ENCODE data around the gene STX3.
"Not testable (repeated sequence)": the region's sequence is repeated elsewhere in the genome, so short reads cannot be mapped to it uniquely, and the experiment has no call there.

The STX3 gene

GRCh38 chr11:59791639-59792038 lies 36.5 kb downstream of the STX3 start:
- no peak for DNase-seq

DNA sequence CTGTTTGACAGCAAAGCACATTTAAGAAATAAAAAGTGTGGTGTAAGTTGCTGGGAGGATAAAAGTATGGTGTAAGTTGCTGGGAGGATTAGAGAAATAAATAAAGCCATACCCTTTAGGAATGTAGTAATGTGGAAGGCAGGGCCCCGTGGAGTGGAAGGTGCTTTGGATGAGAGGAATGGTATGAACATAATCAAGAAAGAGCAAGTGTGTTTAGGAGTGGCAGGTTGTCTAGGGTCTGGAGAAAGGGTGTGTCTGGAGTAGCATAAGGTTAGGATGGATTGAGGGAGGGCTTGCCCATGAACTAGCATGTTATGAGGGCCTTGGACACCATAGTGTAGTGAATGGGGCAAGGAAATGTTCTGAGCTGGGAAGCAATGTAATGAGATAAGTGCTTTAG lies 37.3 kb downstream of the STX3 start:
- no peak for DNase-seq

DNA sequence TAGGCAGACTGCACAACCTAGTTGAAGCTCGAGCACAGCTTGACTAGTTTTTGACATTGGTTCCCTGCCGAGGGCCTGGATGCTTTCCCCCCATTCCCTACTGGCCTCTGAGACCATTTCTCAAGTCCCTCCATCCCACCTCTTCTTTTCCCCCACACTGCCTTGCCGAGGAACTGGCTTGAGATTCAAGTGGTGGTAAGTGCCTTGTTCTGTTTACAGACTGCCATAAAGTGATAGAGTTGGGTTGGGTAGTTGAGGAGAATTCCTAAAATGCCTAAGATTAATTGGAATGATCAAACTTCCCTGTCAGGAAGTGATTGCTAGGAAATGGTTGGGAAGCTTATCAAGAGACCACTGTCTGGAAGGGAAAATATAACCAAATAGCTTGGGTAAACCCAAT lies 39.2 kb downstream of the STX3 start:
- no peak for DNase-seq

DNA sequence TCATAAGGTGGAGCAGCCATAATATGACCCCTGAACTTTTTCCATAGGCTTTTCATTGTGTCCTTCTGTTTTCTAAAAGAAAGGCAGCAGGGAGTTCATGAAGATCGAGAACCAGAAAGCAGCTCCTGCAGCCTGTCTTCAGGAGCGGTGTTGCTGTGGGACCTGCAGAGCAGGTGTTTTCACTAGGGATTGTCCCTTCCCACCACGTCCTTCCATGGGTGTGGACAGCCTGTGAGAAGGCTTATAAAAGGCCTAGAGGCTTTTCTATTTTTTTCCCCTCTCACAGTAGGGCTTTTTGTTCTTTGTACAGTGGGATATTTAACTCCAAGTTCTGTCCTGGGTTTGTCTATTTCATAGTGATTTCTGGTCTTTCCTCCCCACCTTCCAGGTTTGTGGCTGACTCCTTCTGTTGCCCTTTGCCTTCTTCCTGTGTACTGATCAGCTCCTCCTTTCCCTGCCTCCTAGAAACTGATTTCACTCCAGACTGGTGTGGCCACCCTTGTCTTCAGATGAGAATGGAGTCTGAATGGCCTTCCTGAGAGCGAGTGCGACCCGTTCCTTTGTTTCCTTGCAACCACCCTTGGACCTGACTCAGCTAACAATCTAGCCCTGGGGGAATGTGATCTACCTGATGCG lies 45.3 kb downstream of the STX3 start:
- no peak for DNase-seq

DNA sequence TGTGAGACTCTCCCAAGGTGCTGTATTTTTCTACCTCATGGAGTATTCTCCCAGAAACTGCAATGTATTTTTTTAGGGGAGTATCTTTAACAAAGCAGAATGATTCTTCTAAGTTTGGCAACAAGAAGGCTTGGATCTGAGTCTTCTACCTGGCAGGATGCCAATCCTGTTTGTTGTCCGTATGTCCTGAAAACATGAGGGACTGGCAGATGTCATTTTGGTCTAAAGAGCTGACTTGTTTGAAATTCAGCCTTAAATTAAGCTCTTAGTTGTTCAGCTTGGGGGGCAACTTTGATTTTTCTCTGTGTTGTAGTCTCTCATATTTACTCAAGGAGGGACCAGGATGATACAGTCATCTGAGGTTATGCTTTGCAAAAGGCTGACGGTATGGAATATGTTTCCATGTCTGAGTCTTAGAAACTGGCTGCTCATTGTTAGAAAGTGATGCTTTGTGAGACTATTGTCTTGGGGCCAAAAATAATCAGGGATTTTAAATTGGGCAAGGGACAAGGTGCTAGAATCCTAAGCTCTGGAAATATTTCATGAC lies 46.1 kb downstream of the STX3 start:
- DNase-seq = no peak

DNA sequence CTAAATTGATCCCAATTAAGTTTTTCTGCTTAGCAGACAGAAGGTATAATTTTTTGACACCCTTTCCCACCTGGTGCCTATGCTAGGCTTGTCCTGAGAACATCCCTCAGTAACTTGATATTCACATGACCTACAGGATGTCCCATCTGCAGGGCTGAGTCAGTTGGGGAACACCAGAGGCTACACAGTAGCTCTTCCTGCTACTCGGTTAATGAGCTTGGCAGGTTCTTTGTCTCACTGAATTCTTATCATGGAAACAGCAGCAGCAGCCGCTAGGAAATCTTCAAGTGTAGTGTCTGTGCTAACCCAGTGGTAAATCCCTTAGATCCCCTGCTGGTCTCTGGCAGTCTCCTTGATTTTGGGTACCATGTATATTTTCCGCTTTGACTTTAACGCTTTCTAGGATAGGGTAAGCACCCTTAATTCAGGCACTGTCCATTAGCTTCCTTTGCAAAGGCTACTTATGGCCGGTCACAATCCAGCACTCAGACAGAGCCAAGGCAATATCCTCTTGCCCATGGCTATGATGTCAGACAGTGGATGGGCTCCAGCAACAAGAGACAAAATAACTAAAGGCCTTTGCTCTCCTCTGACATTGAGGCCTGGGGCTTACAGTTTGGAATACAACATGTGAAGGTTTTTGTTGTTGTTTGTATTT lies 46.9 kb downstream of the STX3 start:
- DNase-seq = no peak

GRCh38 chr11:59802639-59803176 lies 47.5 kb downstream of the STX3 start:
- DNase-seq = peak; percentile 11 to 15

GRCh38 chr11:59804061-59804460 lies 48.9 kb downstream of the STX3 start:
- DNase-seq = no peak

GRCh38 chr11:59807047-59807610 lies 52.0 kb downstream of the STX3 start:
- DNase-seq = no peak

DNA sequence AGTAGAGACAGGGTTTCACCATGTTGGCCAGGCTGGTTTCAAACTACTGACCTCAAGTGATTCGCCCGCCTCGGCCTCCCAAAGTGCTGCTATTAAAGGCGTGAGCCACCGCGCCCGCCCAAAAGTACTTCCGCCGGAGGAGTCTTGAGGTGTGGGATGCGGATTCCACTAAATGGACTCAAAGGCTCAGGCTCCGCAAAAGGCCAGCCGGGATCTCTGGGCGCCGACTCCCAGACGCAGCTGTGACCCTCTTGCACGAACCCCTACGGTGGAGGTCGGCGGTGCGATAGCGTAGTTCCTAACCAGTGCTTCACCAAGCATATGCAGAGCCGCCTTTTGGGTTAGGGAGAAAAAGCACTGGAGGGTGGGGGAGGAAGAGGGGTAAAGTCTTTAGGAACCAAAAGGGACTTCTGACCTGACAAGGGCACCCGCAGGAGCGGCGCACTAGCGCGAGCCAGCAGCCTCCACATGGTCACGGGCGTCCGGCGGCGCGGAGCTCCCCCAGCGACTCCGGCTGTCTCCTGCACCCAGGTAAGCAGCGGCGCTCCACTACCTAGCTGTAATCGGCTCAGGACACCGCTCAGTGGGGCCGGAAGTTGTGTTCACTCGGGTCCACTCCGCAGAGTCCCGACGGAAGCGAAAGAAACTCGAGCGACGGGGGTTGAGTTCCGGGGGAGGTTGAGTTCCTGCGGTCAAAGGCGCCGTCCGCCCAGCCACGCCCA lies 55.2 kb downstream of the STX3 start, which contains the start of gene MRPL16:
TSS of gene MRPL16 (minus strand) at position 590 of the 722 bp plus-strand sequence. CDS start at position 470, 120 bp downstream.
- DNase-seq = peak; percentile 86

GRCh38 chr11:59810911-59811259 lies 55.7 kb downstream of the STX3 start:
- no peak for DNase-seq

- DNase-seq = no peak
These were observed 57.0 kb downstream of the STX3 start for GRCh38 chr11:59812220-59812619.

DNA sequence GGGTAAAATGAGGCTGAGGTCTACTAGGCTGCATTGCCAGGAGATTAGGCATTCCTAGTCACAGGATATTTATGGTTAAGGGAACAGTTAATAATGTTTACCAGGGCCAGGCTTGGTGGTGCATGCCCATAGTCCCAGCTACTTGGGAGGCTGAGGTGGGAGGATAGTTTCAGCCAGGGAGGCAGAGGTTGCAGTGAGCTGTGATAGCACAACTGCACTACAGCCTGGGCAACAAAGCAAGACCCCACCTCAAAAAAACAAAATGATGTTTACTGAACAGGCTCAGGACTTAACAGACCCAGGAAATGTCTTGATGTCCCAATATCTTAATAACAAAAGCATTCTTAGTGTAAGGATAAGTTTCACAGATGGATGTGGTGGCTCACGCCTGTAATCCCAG lies 58.2 kb downstream of the STX3 start:
- DNase-seq = no peak

DNA sequence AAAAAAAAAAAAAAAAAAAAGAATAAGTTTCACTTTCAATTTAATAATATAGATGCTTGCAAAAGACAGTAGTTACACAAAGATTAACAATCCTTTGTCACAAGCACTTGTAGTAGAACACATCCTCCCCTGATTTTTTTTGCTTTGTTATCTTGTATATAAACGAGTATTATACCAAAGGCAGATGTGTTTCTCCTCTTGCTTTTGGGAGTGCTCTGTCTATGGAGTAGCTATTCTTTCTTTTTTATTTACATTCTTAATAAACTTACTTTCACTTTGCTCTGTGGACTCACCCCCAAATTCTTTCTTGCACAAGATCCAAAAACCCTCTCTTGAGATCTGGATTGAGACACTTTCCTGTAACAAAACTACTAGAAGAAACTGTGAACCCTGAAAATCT lies 58.8 kb downstream of the STX3 start:
- DNase-seq = no peak

DNA sequence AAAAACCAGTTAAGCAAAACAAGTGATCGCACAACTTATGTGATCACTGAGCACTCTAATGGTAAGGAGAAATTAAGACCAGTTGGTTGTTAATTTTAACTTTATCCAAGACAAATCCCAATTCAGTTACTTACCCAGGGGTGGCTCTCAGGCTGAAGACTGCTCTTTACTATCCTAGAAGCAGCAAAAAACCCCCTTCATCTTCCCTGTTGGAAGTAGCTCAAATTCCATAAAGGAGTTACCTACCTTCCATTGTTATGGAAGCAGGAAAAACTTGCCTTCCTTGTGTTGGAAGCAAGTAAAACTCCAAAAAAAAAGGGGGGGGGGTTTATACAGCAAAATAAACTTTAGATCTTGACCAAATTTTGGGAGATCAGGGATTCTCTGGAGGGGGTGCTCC lies 60.6 kb downstream of the STX3 start:
- DNase-seq = no peak

- not testable (repeated sequence) for DNase-seq
These were observed 61.3 kb downstream of the STX3 start for GRCh38 chr11:59816434-59816833.

GRCh38 chr11:59818572-59818971 lies 63.4 kb downstream of the STX3 start:
- no peak for DNase-seq

GRCh38 chr11:59822989-59823566 lies 67.9 kb downstream of the STX3 start:
- no peak for DNase-seq

DNA sequence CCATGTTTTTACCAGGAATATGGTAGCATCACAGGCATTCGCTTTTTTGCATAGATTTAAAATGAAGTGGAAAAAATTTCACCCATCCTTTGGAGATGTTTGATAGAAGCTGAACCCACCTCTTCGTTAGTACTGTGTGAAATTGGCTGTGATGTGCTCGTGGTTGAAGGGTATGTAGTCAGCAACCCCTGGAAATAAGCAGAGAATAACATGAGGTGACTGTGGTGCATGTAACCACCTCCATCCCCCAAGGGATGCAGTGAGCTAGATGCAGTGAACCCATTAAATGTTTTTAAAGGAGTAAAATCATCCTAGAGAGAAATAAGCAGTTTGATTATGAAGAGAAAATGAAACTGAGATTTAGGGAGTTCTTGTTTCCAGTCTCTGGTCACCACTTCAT lies 74.2 kb downstream of the STX3 start:
- DNase-seq = no peak

DNA sequence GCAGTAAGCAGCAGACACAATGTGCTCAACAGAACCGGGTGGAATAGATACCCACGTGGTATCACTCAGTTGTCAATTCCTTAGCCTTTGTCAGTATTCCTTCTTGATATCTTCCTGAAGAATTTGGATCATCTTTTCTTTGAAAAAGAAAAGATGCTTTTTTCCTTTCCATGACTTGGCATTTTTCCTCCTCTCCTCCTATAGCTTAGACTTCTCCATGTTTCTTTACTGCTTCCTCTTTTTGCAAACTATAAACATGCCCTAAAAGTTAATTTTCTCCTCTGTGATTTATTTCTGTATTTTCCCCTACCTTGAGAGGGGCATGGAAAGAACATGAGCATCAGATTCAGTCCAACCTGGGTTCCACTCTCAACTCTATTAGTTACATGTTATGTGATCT lies 78.4 kb downstream of the STX3 start:
- DNase-seq = no peak

DNA sequence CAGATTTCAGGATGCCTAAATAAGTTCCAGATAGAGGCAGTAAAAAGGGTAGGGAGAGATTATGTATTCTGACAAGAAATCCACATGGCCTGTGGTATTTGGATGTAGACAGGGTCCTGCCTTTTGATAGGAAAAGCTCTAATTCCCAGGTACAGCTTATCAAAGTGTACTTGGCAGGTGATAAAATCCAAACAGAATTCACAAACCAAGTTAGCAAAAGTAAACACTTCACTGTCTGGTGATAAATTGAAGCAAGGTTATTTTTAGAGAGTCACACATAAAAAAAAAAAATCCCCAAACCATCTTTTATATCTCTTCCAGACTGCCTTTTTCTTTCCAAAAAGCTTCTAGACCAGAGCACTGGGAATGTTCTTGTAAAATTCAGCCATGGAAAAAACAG lies 84.4 kb downstream of the STX3 start:
- DNase-seq = no peak

DNA sequence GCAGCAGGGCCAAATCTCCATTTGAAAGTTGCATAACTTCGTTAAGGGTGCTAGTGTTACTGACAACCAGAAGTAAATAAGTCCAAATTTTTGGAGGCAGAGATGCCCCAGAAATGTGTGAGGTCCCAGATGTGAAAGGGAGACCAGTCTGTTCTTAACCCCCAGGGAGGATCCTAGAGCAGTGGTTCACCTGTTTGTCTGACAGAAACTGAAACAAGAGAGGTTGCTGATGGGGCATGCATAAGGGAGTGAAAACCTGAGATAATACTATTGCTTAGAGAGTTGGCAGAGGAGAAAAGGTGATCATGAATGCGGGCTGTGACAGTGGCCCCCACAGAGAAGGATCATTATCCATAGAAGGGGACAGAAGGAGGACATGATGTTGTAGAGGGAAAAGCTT lies 86.3 kb downstream of the STX3 start:
- DNase-seq = no peak

DNA sequence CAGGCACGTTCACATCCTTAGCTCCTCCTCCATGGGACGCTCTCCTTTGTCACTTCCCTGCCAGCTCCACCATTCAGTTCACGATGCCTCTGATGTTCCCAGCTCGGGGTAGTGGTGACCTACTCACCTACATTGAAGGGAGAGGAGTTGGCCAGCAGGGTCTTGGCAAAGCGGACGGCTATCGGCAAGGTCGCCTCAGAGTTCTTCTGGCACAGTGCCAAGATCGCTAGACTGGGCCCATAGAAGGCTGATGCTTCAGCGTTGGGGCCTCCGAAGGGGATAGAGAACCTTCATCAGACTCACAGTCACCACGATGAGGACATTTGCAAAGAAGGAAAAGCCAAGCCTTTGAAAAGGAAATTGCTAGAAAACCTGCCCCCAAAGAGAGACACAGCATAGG lies 87.1 kb downstream of the STX3 start:
- DNase-seq = no peak

All from activated CD4-positive, alpha-beta T cell treated with anti-CD3 and anti-CD28 coated beads, Interleukin-2, amount 50 U/mL, for 4 hours (primary cell).